Activated CD4-positive, CD25-positive, alpha-beta regulatory T cell treated with anti-CD3 and anti-CD28 coated beads, Interleukin-2, amount 50 U/mL, for 72 hours (primary cell): ENCODE data around the gene CERS5.
A peak's percentile ranks its signal among the peaks of the same experiment; 100 is the strongest.

Source experiments
- DNase-seq: peaks from one replicate; pipeline ENCODE4 v3.0.0; 2021

The CERS5 gene

GRCh38 chr12:50167049-50167828 is at the start of gene CERS5:
CERS5 (minus strand) TSS chr12:50167369; CDS start chr12:50167297, 72 bp downstream.
- DNase-seq = peak; percentile 97

GRCh38 chr12:50215033-50215432 is 47.9 kb upstream of the CERS5 start:
- no peak for DNase-seq

GRCh38 chr12:50214018-50214417 is 46.8 kb upstream of the CERS5 start:
- DNase-seq = no peak

- no peak for DNase-seq
Observed at GRCh38 chr12:50213439-50213838, 46.3 kb upstream of the CERS5 start.

GRCh38 chr12:50212071-50212467 is 44.9 kb upstream of the CERS5 start:
- DNase-seq = no peak

GRCh38 chr12:50211392-50212070 is 44.4 kb upstream of the CERS5 start:
- DNase-seq = no peak

GRCh38 chr12:50207424-50207823 is 40.3 kb upstream of the CERS5 start:
- no peak for DNase-seq

GRCh38 chr12:50205648-50206047 is 38.5 kb upstream of the CERS5 start:
- DNase-seq = no peak

- no peak for DNase-seq
Observed at GRCh38 chr12:50203691-50204090, 36.5 kb upstream of the CERS5 start.

- DNase-seq = no peak
Observed at GRCh38 chr12:50201987-50202521, 34.9 kb upstream of the CERS5 start.

- DNase-seq = no peak
Observed at GRCh38 chr12:50200552-50201273, 33.5 kb upstream of the CERS5 start.

GRCh38 chr12:50198829-50199228 is 31.7 kb upstream of the CERS5 start:
- DNase-seq = no peak

- DNase-seq = no peak
Observed at GRCh38 chr12:50197297-50197727, 30.1 kb upstream of the CERS5 start.

GRCh38 chr12:50196537-50196936 is 29.4 kb upstream of the CERS5 start:
- no peak for DNase-seq

GRCh38 chr12:50195832-50196231 is 28.7 kb upstream of the CERS5 start:
- DNase-seq = no peak

GRCh38 chr12:50192908-50193307 is 25.7 kb upstream of the CERS5 start:
- DNase-seq = no peak

GRCh38 chr12:50192236-50192635 is 25.1 kb upstream of the CERS5 start:
- no peak for DNase-seq

GRCh38 chr12:50190859-50191258 is 23.7 kb upstream of the CERS5 start:
- no peak for DNase-seq

GRCh38 chr12:50188875-50189575 is 21.9 kb upstream of the CERS5 start:
- DNase-seq = no peak

- DNase-seq = no peak
Observed at GRCh38 chr12:50188241-50188781, 21.1 kb upstream of the CERS5 start.

- no peak for DNase-seq
Observed at GRCh38 chr12:50187084-50187900, 20.1 kb upstream of the CERS5 start.

- no peak for DNase-seq
Observed at GRCh38 chr12:50186681-50187080, 19.5 kb upstream of the CERS5 start.
